ENCODE data around the gene JARID2. TPM values are rescaled to one million over a fixed set of nuclear protein-coding genes. Genes with fewer than 3 reads are reported as not detected.

The JARID2 gene
- total and polyA plus RNA-seq, 2 of the 4 experiments (the other 2 are of a cell fraction), result 9.6 to 12.9 TPM

GRCh38 chr6:15264902-15265761 lies 19.3 kb downstream of the JARID2 start (continued):
- TF ChIP-seq BHLHE40 (IDR thresholded peaks at IDR 0.05; ENCODE audit: low read depth, low read length), result no peak
- TF ChIP-seq RCOR1 (IDR thresholded peaks at IDR 0.05; ENCODE audit: insufficient replicate concordance, low read length), result no peak

GRCh38 chr6:15265787-15266186 lies 19.9 kb downstream of the JARID2 start:
- Histone ChIP-seq H3K18ac (ENCODE audit: low read depth, low read length) (no peak overlapping the region), H3K27me3 (ENCODE audit: control insufficient read depth, insufficient read depth, low read length) (no peaks in the 10 kb centered on the region), H3K9ac (ENCODE audit: low read depth, low read length) (no peak overlapping the region), H3K56ac (ENCODE audit: extremely low read depth, insufficient read depth, low read length) (no peak overlapping the region), H3K9me1 (ENCODE audit: insufficient read depth, low read length) (peaks cover 20% of the 10 kb centered on the region), H2BK5ac (ENCODE audit: low read depth, low read length, poor library complexity, severe bottlenecking) (no peak overlapping the region), H2AK5ac (ENCODE audit: low read depth, low read length) (0 out of 2 replicates have a peak overlapping the region, but pooled peaks have one; percentile 12), H2BK120ac (ENCODE audit: low read depth, low read length) (no peak overlapping the region), H3K36me3 (ENCODE audit: control insufficient read depth, insufficient read depth, low read length) (no peaks in the 10 kb centered on the region), H4K20me1 (ENCODE audit: insufficient read depth, low read length) (peaks cover 94% of the 10 kb centered on the region), H3K14ac (replicated peaks; ENCODE audit: low read depth, low read length) (no peak overlapping the region), H3K27ac (ENCODE audit: insufficient read depth, low read length) (no peak overlapping the region), H4K91ac (ENCODE audit: insufficient read depth, low read depth, low read length) (no peak overlapping the region), H2AK9ac (replicated peaks; ENCODE audit: low read depth, low read length, poor library complexity) (no peak overlapping the region), H3K4me1 (ENCODE audit: control insufficient read depth, insufficient read depth, low read length) (peaks cover 30% of the 10 kb centered on the region), H3K23ac (ENCODE audit: low read depth, low read length) (0 out of 2 replicates have a peak overlapping the region, but pooled peaks have one; percentile 5), H2BK15ac (ENCODE audit: low read depth, low read length) (no peak overlapping the region), H4K5ac (ENCODE audit: low read depth, low read length) (no peak overlapping the region), H2BK20ac (ENCODE audit: low read depth, low read length) (no peak overlapping the region), H3K79me1 (ENCODE audit: low read depth in 1 of 2, low read length in 2 of 2) (peaks cover 33 to 88% of the 10 kb centered on the region in 2 experiments), H2AFZ (replicated peaks; ENCODE audit: low read length, poor library complexity) (no peak overlapping the region), H3K4me3 (ENCODE audit: insufficient read depth, low read depth, low read length) (no peak overlapping the region), H4K8ac (ENCODE audit: low read depth in 2 of 2, low read length in 2 of 2) (no peak overlapping the region), H3K4ac (ENCODE audit: low read depth, low read length) (0 out of 2 replicates have a peak overlapping the region, but pooled peaks have one; percentile 4), H3K4me2 (ENCODE audit: low read depth, low read length) (no peak overlapping the region), H3K9me3 (ENCODE audit: control insufficient read depth, insufficient read depth, low read length) (no peaks in the 10 kb centered on the region)
- WGBS, 2 experiments (ENCODE audit: extremely low coverage in 2 of 2, insufficient read length in 1 of 2), result no CpG with 5 or more reads among the region's 5 CpGs
- CTCF ChIA-PET, result no interaction called here
- ATAC-seq (ENCODE audit: low read depth), result no peak
- intact Hi-C loops (cut with micrococcal nuclease) (no loop called here), dilution Hi-C loops (cut with HindIII; ENCODE audit: low sequenced_read_pairs, unreplicated experiment) (no loop called here), in situ Hi-C loops (cut with MboI; ENCODE audit: low sequenced_read_pairs) (loop anchor here (25.0 kb wide), 1 partner anchor 347 kb away; no protein-coding TSS in a partner anchor)
- POLR2A ChIA-PET (ENCODE audit: unreplicated experiment), result interaction anchor here (0.6 kb wide), 1 partner anchor 359 kb away, joined by 5 read pairs; no protein-coding TSS in a partner anchor
- BruUV-seq (replicated peaks), result no TSS peak
- TF ChIP-seq RFX5 (IDR thresholded peaks at IDR 0.05; ENCODE audit: low read depth, low read length), result no peak
- TF ChIP-seq POLR2A (IDR thresholded peaks at IDR 0.05; ENCODE audit: low read depth, low read length), result no peak
- TF ChIP-seq CTCF (conservative IDR thresholded peaks at IDR 0.05; ENCODE audit: low read depth, low read length), result no peak
- DNase-seq, result no peak
